Endothelial cell of umbilical vein (primary cell): ENCODE measurements around the gene TRPM5. TPM values are rescaled to one million over a fixed set of nuclear protein-coding genes. Genes with fewer than 3 reads are reported as not detected.

Experiments
- BruUV-seq: library from RNA; stranded (reverse); fragments of 400-500 nt; replicated peaks from 2 replicates; lab custom pipeline; 2021; lab: Mats Ljungman, UMichigan
- CTCF ChIA-PET: fragments of 300-600, 350-600 bp; sonication (Branson Sonifier 250); formaldehyde crosslinking; loops from one replicate; lab custom pipeline; 2021; ENCODE audit warnings: antibody characterized with exemption, inconsistent platforms; lab: Charles Lee
- POLR2A ChIA-PET: fragments of 300-600, 350-600 bp; sonication (Branson Sonifier 250); formaldehyde crosslinking; loops from one replicate; lab custom pipeline; 2021; ENCODE audit warnings: antibody characterized with exemption, inconsistent platforms; lab: Charles Lee
- DNase-seq: peaks from one replicate; pipeline ENCODE4 v3.0.0-alpha.2; 2011; ENCODE audit warnings: low read depth, low spot score
- FAIRE-seq: peaks from 2 replicates; lab custom pipeline; 2011; peaks lifted over from hg19 to GRCh38; lab: Jason Lieb, UNC
- H2AFZ ChIP-seq: 2 replicates; pipeline ENCODE4 v1.6.0; 2012; ENCODE audit warnings: low read depth, low read length, control low read depth, inconsistent platforms
- H3K27ac ChIP-seq: 2 replicates; pipeline ENCODE4 v1.5.1; 2011; ENCODE audit warnings: low read depth, mild to moderate bottlenecking, control low read depth, low read length, moderate library complexity; ENCODE audit not compliant: insufficient read depth
- H3K27me3 ChIP-seq, 2 experiments: 2 replicates each; pipeline versions ENCODE4 v1.6.0 to v1.6.1; 2011; ENCODE audit warnings: low read length in 2 of 2, mixed read lengths in 1 of 2; ENCODE audit not compliant: control insufficient read depth in 2 of 2, insufficient read depth in 2 of 2
- H3K36me3 ChIP-seq, 2 experiments: 2 replicates in 1 of 2; 3 replicates in 1 of 2; pipeline ENCODE4 v1.5.1; 2011; ENCODE audit warnings: low read length in 2 of 2, mild to moderate bottlenecking in 1 of 2, moderate library complexity in 1 of 2; ENCODE audit not compliant: control insufficient read depth in 2 of 2, insufficient read depth in 2 of 2; ENCODE audit errors: extremely low read depth in 1 of 2
- H3K4me1 ChIP-seq: 3 replicates; pipeline ENCODE4 v1.5.1; 2011; ENCODE audit warnings: mild to moderate bottlenecking, low read length; ENCODE audit not compliant: control insufficient read depth, insufficient read depth; ENCODE audit errors: extremely low read depth
- H3K4me2 ChIP-seq: 2 replicates; pipeline ENCODE4 v1.6.1; 2011; ENCODE audit warnings: low read length, control low read depth, mixed read lengths; ENCODE audit not compliant: insufficient read depth
- H3K4me3 ChIP-seq, 3 experiments: fragments of 200-600 bp in 1 of 3; sonication (generic), shearing (Covaris generic) in 1 of 3; replicated peaks in 1 of 3; 2 replicates each; pipeline ENCODE4 v1.5.1; 2011 to 2016; ENCODE audit warnings: control low read depth in 3 of 3, low read length in 3 of 3, mild to moderate bottlenecking in 2 of 3, inconsistent platforms in 1 of 3, low read depth in 1 of 3, moderate library complexity in 1 of 3; ENCODE audit not compliant: insufficient read depth in 1 of 3
- H3K79me2 ChIP-seq: 2 replicates; pipeline ENCODE4 v1.6.0; 2012; ENCODE audit warnings: low read length, inconsistent platforms; ENCODE audit not compliant: control insufficient read depth, insufficient read depth
- H3K9ac ChIP-seq: replicated peaks from 2 replicates; pipeline ENCODE3; 2011; ENCODE audit warnings: low read length, control low read depth; ENCODE audit not compliant: insufficient read depth; ENCODE audit errors: extremely low read depth
- H3K9me1 ChIP-seq: replicated peaks from 3 replicates; pipeline ENCODE4 v1.6.0; 2011; ENCODE audit warnings: mild to moderate bottlenecking, low read length; ENCODE audit not compliant: control insufficient read depth, insufficient read depth; ENCODE audit errors: extremely low read depth
- H3K9me3 ChIP-seq: replicated peaks from 2 replicates; pipeline ENCODE4 v1.5.1; 2012; ENCODE audit warnings: low read length, inconsistent platforms; ENCODE audit not compliant: control insufficient read depth, insufficient read depth
- H4K20me1 ChIP-seq: replicated peaks from 2 replicates; pipeline ENCODE3; 2011; ENCODE audit warnings: mild to moderate bottlenecking, low read length; ENCODE audit not compliant: control insufficient read depth, insufficient read depth; ENCODE audit errors: extremely low read depth
- CTCF ChIP-seq, 2 donors: IDR thresholded peaks; 1 replicate in 1 of 2; 2 replicates in 1 of 2; pipeline ENCODE4 v1.5.1; 2011; ENCODE audit warnings: low read length in 2 of 2, mild to moderate bottlenecking in 2 of 2, moderate library complexity in 2 of 2, control low read depth in 1 of 2, inconsistent platforms in 1 of 2, low read depth in 1 of 2; ENCODE audit not compliant: insufficient read depth in 1 of 2; ENCODE audit errors: extremely low read depth in 1 of 2
- EZH2 ChIP-seq: IDR thresholded peaks from 2 replicates; pipeline ENCODE4 v1.6.1; 2012; ENCODE audit warnings: borderline replicate concordance, low read depth, mild to moderate bottlenecking, moderate library complexity, low read length, inconsistent platforms; ENCODE audit not compliant: severe bottlenecking
- FOS ChIP-seq: IDR thresholded peaks from 2 replicates; pipeline ENCODE4 v1.6.1; 2011; ENCODE audit warnings: mild to moderate bottlenecking, low read length, moderate library complexity, borderline replicate concordance; ENCODE audit not compliant: insufficient read depth
- GATA2 ChIP-seq: IDR thresholded peaks from 2 replicates; pipeline ENCODE4 v1.7.0; 2011; ENCODE audit warnings: low read depth, mild to moderate bottlenecking, moderate library complexity, mixed read lengths, low read length; ENCODE audit not compliant: insufficient read length, insufficient read depth
- JUN ChIP-seq: IDR thresholded peaks from 2 replicates; pipeline ENCODE4 v1.6.1; 2011; ENCODE audit warnings: borderline replicate concordance, low read depth; ENCODE audit not compliant: insufficient read length, insufficient read depth
- MYC ChIP-seq: IDR thresholded peaks from one replicate; pipeline ENCODE4 v1.6.1; 2011; ENCODE audit warnings: mild to moderate bottlenecking, low read depth, low read length
- POLR2A ChIP-seq: IDR thresholded peaks from 2 replicates; pipeline ENCODE4 v1.6.1; 2012; ENCODE audit warnings: low read depth, mild to moderate bottlenecking, control low read depth, low read length
- POLR2AphosphoS5 ChIP-seq: IDR thresholded peaks from 2 replicates; pipeline ENCODE4 v1.6.1; 2012; ENCODE audit warnings: low read depth, mild to moderate bottlenecking, control low read depth, low read length, moderate library complexity; ENCODE audit not compliant: insufficient read depth
- dilution Hi-C: fragments of 300-500 bp; cut with MboI; formaldehyde crosslinking; loops from one replicate; pipeline ENCODE4 v1.15.0; 2019; ENCODE audit warnings: low sequenced_read_pairs; ENCODE audit not compliant: extremely low pct_ligation_motif_present
- intact Hi-C: fragments of 100-400 bp; cut with micrococcal nuclease; formaldehyde crosslinking; loops from one replicate; pipeline ENCODE4 v1.10.0; 2022
- polyA plus RNA-seq, 4 experiments: library from polyadenylated mRNA; depleted of rRNA in 3 of 4; stranded (reverse) in 3 of 4; unstranded in 1 of 4; fragments of >200 nt; gene quantifications; 2 replicates each; pipeline versions ENCODE4 v1.2.1 to v1.2.3, GENCODE V29; 2011 to 2012; ENCODE audit warnings: missing spikeins in 1 of 4
- total RNA-seq: library from RNA; stranded (reverse); gene quantifications from 2 replicates; pipeline ENCODE4 v1.2.3, GENCODE V29; 2021
- TF ChIP-seq, protein P1 (sequence below): IDR thresholded peaks from 2 replicates; pipeline ENCODE4 v1.6.1; 2011; ENCODE audit not compliant: insufficient read depth, insufficient read length

Gene TRPM5
- total and polyA plus RNA-seq, 2 donors (not counting 3 experiments of a cell fraction or from before 2014, with no cell fraction given), result not detected

DNA sequence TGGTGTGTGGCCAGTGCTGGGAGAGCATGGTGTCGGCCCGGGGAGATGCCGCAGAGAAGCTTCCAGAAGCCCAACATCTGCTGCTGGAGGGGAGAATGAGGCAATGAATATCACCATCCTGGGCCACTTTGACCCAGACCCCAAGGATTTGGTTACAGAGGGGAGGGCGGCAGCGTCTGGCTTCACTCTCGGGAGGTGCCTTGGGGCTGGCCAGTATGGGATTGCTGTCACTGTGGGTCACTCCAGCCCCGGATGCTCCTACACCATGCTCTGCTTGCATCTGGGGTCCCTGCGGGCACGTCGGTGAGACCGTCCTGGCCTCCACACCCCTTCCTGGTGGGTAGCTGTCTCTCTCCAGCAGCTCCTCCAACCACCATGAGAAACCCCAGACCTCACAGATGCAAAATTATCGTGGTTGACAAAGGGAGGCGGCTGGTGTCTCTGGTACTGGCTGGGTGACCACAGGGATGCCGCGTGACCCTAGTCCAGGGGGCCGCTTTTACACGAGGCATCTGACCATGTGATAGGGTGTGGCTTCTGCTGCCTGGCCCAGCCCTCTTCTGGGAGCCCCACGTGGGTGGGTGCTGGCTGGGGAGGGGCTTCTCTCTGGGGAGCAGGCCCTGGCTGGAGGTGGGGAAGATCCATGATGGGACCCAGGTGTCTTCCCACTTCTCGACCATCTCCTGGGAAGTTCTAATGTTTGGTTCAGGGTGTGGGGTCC is 6.2 kb upstream of the TRPM5 start:
- H3K4me1 ChIP-seq, result no peaks in the 10 kb centered on the region
- H3K9me3 ChIP-seq, result no peaks in the 10 kb centered on the region
- FAIRE-seq (no peak), DNase-seq (no peak)
- dilution Hi-C loops, result no loop called here
- no peaks in the 10 kb centered on the region for H3K79me2 ChIP-seq
- H3K9me1 ChIP-seq, result no peaks in the 10 kb centered on the region
- intact Hi-C loops, result no loop called here
- no peak overlapping the region for H3K9ac ChIP-seq
- ChIA-PET CTCF (no interaction called here), POLR2A (no interaction called here)
- H4K20me1 ChIP-seq, result no peaks in the 10 kb centered on the region
- no peaks in the 10 kb centered on the region for H3K36me3 ChIP-seq
- H2AFZ ChIP-seq, result no peak overlapping the region
- H3K4me2 ChIP-seq, result no peak overlapping the region
- no peak for TF ChIP-seq POLR2AphosphoS5
- TF ChIP-seq EZH2, result no peak
- TF ChIP-seq JUN, result no peak
- TF ChIP-seq POLR2A, result no peak
- no peak for TF ChIP-seq GATA2
- no peak for TF ChIP-seq FOS
- TF ChIP-seq CTCF (IDR thresholded peaks at IDR 0.05; ENCODE audit: extremely low read depth in 1 of 2, insufficient read depth in 1 of 2, low read depth in 1 of 2, low read length in 2 of 2), result no peak
- TF ChIP-seq MYC, result no peak
- TF ChIP-seq, protein P1, sequence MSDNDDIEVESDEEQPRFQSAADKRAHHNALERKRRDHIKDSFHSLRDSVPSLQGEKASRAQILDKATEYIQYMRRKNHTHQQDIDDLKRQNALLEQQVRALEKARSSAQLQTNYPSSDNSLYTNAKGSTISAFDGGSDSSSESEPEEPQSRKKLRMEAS, result no peak
- peaks cover 2 to 3% of the 10 kb centered on the region in 2 experiments for H3K27me3 ChIP-seq
- no TSS peak for BruUV-seq
- no peak overlapping the region for H3K27ac ChIP-seq
- H3K4me3 ChIP-seq, result no peak overlapping the region
